ENCODE results near the gene THSD4.

- TF ChIP-seq EZH2 (IDR thresholded peaks at IDR 0.05) (no peak), POLR2AphosphoS5 (IDR thresholded peaks at IDR 0.05; ENCODE audit: borderline replicate concordance, low read depth, low read length) (no peak)
Observed at GRCh38 chr15:71349736-71350526, 234.7 kb downstream of the THSD4 start.

All from SK-N-MC (cell line).